ENCODE measurements around the gene SLC25A41. TPM values are rescaled to one million over a fixed set of nuclear protein-coding genes. Genes with fewer than 3 reads are reported as not detected.

SLC25A41 gene
- total RNA-seq, result not detected

DNA sequence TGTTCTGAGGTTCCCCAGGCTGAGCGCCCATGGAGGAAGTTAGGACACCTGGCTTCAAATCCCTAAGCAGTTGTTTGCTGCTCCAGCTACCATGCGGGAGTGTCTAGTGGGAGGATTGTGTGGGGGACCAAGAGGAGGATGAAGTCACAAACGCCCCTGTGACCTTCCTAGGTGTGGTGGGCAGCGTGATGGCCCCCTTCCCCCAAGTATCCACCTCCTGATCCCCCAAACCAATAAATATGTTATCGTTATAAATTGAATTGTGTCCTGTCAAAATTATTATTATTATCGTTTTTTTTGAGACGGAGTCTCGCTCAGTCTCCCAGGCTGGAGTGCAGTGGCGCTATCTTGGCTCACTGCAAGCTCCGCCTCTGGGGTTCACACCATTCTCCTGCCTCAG, at the start of gene SLC25A41:
Gene SLC25A41, minus strand, starts transcription at position 101 of the 400 bp plus-strand sequence. Its CDS starts 70 bp downstream, at position 31.
- TF ChIP-seq, protein P1, sequence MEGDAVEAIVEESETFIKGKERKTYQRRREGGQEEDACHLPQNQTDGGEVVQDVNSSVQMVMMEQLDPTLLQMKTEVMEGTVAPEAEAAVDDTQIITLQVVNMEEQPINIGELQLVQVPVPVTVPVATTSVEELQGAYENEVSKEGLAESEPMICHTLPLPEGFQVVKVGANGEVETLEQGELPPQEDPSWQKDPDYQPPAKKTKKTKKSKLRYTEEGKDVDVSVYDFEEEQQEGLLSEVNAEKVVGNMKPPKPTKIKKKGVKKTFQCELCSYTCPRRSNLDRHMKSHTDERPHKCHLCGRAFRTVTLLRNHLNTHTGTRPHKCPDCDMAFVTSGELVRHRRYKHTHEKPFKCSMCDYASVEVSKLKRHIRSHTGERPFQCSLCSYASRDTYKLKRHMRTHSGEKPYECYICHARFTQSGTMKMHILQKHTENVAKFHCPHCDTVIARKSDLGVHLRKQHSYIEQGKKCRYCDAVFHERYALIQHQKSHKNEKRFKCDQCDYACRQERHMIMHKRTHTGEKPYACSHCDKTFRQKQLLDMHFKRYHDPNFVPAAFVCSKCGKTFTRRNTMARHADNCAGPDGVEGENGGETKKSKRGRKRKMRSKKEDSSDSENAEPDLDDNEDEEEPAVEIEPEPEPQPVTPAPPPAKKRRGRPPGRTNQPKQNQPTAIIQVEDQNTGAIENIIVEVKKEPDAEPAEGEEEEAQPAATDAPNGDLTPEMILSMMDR (IDR thresholded peaks at IDR 0.05), result no peak
- no peak for DNase-seq (ENCODE audit: low spot score)
- no peak for ATAC-seq (ENCODE audit: low FRiP score)

DNA sequence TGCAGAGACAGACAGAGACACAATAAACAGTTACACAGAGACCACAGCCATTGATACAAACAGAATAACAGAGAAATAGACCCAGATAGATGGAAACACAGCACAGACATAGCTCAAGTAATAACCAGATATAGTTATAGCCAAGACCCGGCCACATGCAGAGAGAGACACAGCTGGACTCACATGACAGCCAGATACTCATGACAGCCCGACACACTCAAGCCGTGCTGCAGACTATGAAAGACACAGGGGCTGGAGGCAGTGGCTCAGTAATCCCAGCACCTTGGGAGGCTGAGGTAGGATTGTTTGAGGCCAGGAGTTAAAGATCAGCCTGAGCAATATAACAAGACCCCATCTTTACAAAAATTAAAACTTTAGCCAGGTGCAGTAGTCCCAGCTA, 49.7 kb upstream of the SLC25A41 start:
- ATAC-seq (ENCODE audit: low FRiP score) (no peak), DNase-seq (ENCODE audit: low spot score) (no peak)
- TF ChIP-seq, protein P1 (IDR thresholded peaks at IDR 0.05), result no peak

DNA sequence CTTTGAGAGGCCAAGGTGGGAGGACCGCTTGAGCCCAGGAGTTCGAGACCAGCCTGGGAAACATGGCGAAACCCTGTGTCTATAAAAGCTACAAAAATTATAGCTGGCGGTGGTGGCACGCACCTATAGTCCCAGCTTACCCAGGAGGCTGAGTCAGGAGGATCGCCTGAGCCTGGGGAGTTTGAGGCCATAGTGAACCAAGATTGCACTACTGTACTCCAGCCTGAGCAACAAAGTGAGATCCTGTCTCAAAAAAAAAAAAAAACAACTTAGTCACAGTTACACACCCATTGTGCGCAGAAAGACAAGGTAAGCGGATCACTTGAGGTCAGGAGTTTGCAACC, 48.8 kb upstream of the SLC25A41 start:
- ATAC-seq (ENCODE audit: low FRiP score), result no peak
- DNase-seq (ENCODE audit: low spot score), result no peak
- TF ChIP-seq, protein P1 (IDR thresholded peaks at IDR 0.05), result no peak

DNA sequence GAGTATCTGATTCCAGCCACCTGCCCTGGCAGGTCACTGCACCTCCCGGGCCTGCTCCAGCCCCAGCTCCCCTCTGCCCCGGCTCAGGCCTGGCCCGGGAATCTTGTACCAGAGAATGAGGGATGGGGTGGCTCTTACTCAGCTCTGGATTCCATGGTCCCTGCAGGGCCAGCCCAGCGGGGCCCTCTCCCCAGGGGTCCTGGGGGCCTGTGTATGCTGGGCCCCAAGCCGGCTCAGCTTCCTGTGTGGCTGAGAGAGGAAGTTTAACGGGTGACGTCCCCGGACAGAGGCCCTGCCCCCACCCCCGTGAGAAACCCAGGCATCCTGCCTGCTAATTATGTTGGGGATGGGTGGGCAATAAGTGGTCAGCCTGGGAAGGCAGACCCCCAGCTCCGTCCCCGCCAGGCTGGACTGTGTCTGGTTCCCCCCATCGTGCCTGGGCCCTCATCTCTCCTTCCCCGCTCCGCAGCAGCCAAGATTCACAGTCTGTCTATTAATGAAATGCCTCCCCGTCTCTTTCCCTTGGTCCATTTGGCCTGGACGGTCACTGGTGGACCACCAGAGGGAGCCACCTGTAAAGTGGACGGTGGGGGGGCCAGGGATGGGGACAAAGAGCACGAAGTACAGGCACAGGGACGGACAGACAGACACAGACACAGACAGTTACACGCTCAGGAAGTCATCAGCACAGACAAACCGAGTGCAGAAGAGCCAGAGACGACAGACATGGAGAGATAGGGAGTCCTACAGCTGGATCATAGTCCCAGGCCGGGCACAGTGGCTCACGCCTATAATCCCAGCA, 48.2 kb upstream of the SLC25A41 start, which contains the start of gene DENND1C:
Gene DENND1C, minus strand, starts transcription at position 247 of the 802 bp plus-strand sequence. Its CDS starts 92 bp downstream, at position 155.
- ATAC-seq (ENCODE audit: low FRiP score), result no peak
- TF ChIP-seq, protein P1 (IDR thresholded peaks at IDR 0.05), result no peak
- DNase-seq (ENCODE audit: low spot score), result no peak

DNA sequence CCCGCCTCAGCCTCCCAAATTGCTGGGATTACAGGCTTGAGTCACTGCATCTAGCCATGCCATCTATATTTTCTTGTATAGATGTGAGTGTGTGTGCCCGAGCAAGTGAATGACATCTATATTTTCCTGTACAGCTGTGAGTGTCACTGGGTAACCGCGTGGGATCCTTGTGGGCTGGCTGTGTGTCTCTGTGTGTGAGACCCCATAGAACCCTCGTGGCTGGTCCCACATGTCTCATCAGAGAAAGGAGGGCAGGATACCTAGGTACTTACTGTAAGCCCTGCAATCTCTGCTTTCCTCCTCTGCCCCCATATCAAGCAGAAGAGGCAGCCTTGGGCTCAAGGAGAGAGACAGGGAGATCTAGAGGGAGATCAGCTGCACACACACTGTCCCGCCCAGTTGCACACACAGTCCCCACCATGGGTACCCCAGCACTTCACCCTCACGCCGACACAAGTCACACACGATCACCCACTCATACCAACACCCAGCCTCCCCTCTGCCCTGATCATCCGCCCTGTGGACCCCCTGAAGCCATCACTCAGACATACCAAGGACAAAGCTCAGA, 47.4 kb upstream of the SLC25A41 start:
- TF ChIP-seq, protein P1 (IDR thresholded peaks at IDR 0.05), result no peak
- no peak for DNase-seq (ENCODE audit: low spot score)
- no peak for ATAC-seq (ENCODE audit: low FRiP score)

DNA sequence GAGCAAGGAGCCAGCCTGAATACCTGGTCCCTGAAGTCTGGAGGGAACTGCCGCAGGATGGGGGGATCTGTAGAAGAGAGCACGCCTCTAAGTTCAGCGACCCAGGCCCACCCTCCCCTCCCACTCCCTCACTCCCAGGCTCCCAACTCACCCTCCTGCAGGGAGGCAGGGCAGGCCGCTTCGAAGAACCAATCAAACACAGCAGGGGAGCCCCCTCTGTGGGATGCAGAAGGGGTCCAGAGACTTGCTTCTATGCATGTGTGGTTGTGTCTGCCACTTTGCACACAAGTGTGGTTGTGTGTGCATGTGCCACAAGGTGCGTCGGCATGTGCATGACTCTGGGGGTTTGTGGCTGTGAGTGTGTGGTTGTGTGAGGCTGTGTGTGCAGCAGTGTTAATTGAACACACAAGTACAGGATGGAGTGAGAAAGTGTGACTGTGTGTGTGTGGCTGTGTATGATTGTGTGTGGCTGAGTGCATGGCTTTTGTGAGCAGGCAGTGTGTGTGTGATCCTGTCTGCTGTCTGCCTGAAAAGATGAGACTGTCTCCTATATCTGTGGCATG, 46.4 kb upstream of the SLC25A41 start:
- TF ChIP-seq, protein P1 (IDR thresholded peaks at IDR 0.05), result no peak
- no peak for ATAC-seq (ENCODE audit: low FRiP score)
- DNase-seq (ENCODE audit: low spot score), result no peak
